CD14-positive monocyte (primary cell): ENCODE data around the gene NIPAL4. TPM values are rescaled to one million over a fixed set of nuclear protein-coding genes. Genes with fewer than 3 reads are reported as not detected.
A peak's percentile ranks its signal among the peaks of the same experiment; 100 is the strongest.

ENCODE experiments used
- DNase-seq, 3 donors: peaks; one replicate each; pipeline ENCODE4 v3.0.0-alpha.2; 2011 to 2022
- H2AFZ ChIP-seq: 2 replicates; pipeline ENCODE4 v1.6.0; 2012; ENCODE audit warnings: mild to moderate bottlenecking, low read depth, low read length, inconsistent platforms; ENCODE audit not compliant: insufficient read depth, poor library complexity, severe bottlenecking
- H3K27ac ChIP-seq, 2 donors: 1 replicate in 1 of 2; 2 replicates in 1 of 2; pipeline ENCODE4 v1.5.1; 2012 to 2013; ENCODE audit warnings: low read length in 2 of 2, control low read depth in 1 of 2, inconsistent platforms in 1 of 2, low read depth in 1 of 2, mild to moderate bottlenecking in 1 of 2
- H3K27me3 ChIP-seq, 2 donors: one replicate each; pipeline versions ENCODE4 v1.6.0 to v1.6.1; 2011 to 2013; ENCODE audit warnings: low read length in 2 of 2; ENCODE audit not compliant: control insufficient read depth in 2 of 2, insufficient read depth in 2 of 2
- H3K36me3 ChIP-seq, 2 donors: replicated peaks in 1 of 2; 1 replicate in 1 of 2; 2 replicates in 1 of 2; pipeline versions ENCODE4 v1.5.1 to v1.6.1; 2012 to 2013; ENCODE audit warnings: low read length in 2 of 2, control low read depth in 1 of 2, inconsistent platforms in 1 of 2, mild to moderate bottlenecking in 1 of 2; ENCODE audit not compliant: insufficient read depth in 2 of 2, control insufficient read depth in 1 of 2
- H3K4me1 ChIP-seq, 2 donors: 1 replicate in 1 of 2; 2 replicates in 1 of 2; pipeline versions ENCODE4 v1.5.1 to v1.6.1; 2012 to 2013; ENCODE audit warnings: low read length in 2 of 2, control low read depth in 1 of 2, inconsistent platforms in 1 of 2, mild to moderate bottlenecking in 1 of 2, moderate library complexity in 1 of 2; ENCODE audit not compliant: insufficient read depth in 2 of 2, control insufficient read depth in 1 of 2
- H3K4me2 ChIP-seq: replicated peaks from 2 replicates; pipeline ENCODE3; 2012; ENCODE audit warnings: low read length, moderate library complexity, mild to moderate bottlenecking; ENCODE audit not compliant: poor library complexity, severe bottlenecking; ENCODE audit errors: extremely low read depth
- H3K4me3 ChIP-seq, 3 experiments: fragments of 200-600 bp in 1 of 3; sonication (generic) in 1 of 3; replicated peaks in 1 of 3; 1 replicate in 2 of 3; 2 replicates in 1 of 3; pipeline ENCODE4 v1.5.1; 2011 to 2013; ENCODE audit warnings: low read length in 3 of 3, mild to moderate bottlenecking in 3 of 3, control low read depth in 2 of 3, low read depth in 2 of 3, inconsistent platforms in 1 of 3, moderate library complexity in 1 of 3
- H3K79me2 ChIP-seq: 2 replicates; pipeline ENCODE4 v1.6.0; 2012; ENCODE audit warnings: mild to moderate bottlenecking, control low read depth, inconsistent platforms, low read length, moderate library complexity; ENCODE audit not compliant: insufficient read depth
- H3K9ac ChIP-seq: 2 replicates; pipeline ENCODE4 v1.6.0; 2017; ENCODE audit warnings: low read length, mild to moderate bottlenecking; ENCODE audit not compliant: insufficient read depth, poor library complexity, severe bottlenecking
- H3K9me3 ChIP-seq, 2 donors: replicated peaks in 1 of 2; 1 replicate in 1 of 2; 2 replicates in 1 of 2; pipeline versions ENCODE4 v1.5.1 to v1.6.1; 2012 to 2013; ENCODE audit warnings: low read length in 2 of 2, control low read depth in 1 of 2; ENCODE audit not compliant: control insufficient read depth in 1 of 2, insufficient read depth in 1 of 2
- H4K20me1 ChIP-seq: 2 replicates; pipeline ENCODE4 v1.6.0; 2012; ENCODE audit warnings: mild to moderate bottlenecking, low read length, control low read depth, moderate library complexity; ENCODE audit not compliant: insufficient read depth
- H3K27ac Mint-ChIP-seq, 7 donors: one replicate each; pipeline ENCODE4 v1.8.0; 2020; ENCODE audit warnings: mild to moderate bottlenecking in 7 of 7, mixed read lengths in 7 of 7, moderate library complexity in 6 of 7, inconsistent platforms in 2 of 7
- H3K27me3 Mint-ChIP-seq, 3 donors: one replicate each; pipeline ENCODE4 v1.8.0; 2021 to 2022; ENCODE audit warnings: low read depth in 3 of 3, mild to moderate bottlenecking in 3 of 3, mixed read lengths in 3 of 3, moderate library complexity in 3 of 3, inconsistent platforms in 1 of 3
- H3K36me3 Mint-ChIP-seq, 2 donors: one replicate each; pipeline ENCODE4 v1.8.0; 2020; ENCODE audit warnings: mixed read lengths in 2 of 2, inconsistent platforms in 1 of 2, mild to moderate bottlenecking in 1 of 2
- H3K4me1 Mint-ChIP-seq: one replicate; pipeline ENCODE4 v1.8.0; 2020; ENCODE audit warnings: mild to moderate bottlenecking, mixed read lengths
- H3K4me3 Mint-ChIP-seq, 2 donors: one replicate each; pipeline ENCODE4 v1.8.0; 2020; ENCODE audit warnings: mild to moderate bottlenecking in 2 of 2, mixed read lengths in 2 of 2, moderate library complexity in 1 of 2
- H3K9me3 Mint-ChIP-seq, 7 donors: one replicate each; pipeline ENCODE4 v1.8.0; 2020 to 2022; ENCODE audit warnings: mixed read lengths in 7 of 7, mild to moderate bottlenecking in 6 of 7, moderate library complexity in 6 of 7, inconsistent platforms in 2 of 7
- WGBS: methylation state at CpG from one replicate; pipeline ENCODE4 v1.1.5; 2013; ENCODE audit warnings: missing lambda C conversion rate; ENCODE audit not compliant: insufficient coverage; 5-methylcytosine and 5-hydroxymethylcytosine counted together
- intact Hi-C, 2 donors: fragments of 100-400 bp; cut with micrococcal nuclease; formaldehyde crosslinking; loops; one replicate each; pipeline versions ENCODE4 v1.15.0 to v1.15.1; 2023
- polyA plus RNA-seq, 3 donors: library from polyadenylated mRNA; depleted of rRNA in 1 of 3; unstranded in 2 of 3; stranded (reverse) in 1 of 3; fragments of 300-500 nt in 2 of 3; fragments of >200 nt in 1 of 3; fragmentation: Illumina TruSeq in 2 of 3; gene quantifications; 1 replicate in 2 of 3; 2 replicates in 1 of 3; pipeline ENCODE4 v1.2.3, GENCODE V29; 2012 to 2021
- TF ChIP-seq, protein P1 (sequence below): fragments of 200-600 bp; IDR thresholded peaks from one replicate; pipeline ENCODE4 v1.8.0; 2022; ENCODE audit warnings: antibody characterized with exemption, mild to moderate bottlenecking

The NIPAL4 gene
- polyA plus RNA-seq, 3 donors, result 0.04 to 2.3 TPM; not detected in 1

DNA sequence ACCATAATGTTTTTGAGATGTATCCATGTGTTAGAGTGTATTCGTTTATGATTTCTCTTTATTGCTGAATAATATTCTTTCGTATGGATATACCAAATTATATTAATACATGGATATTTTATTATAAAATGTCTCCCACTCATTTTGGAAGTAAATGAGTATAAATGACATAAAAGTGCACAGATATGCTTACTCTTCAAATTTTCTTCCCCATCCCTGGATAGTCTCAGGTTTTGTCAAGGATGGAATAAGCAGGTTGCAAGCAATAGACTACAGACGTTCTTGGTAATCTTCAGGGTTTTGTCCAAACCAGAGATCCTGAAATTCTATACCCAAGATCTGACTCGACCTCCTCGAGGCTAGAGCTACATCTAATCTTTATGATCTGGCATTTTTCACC is 50.7 kb downstream of the NIPAL4 start:
- H2AFZ ChIP-seq, result no peak overlapping the region
- H4K20me1 ChIP-seq, result no peaks in the 10 kb centered on the region
- no peaks in the 10 kb centered on the region for H3K9me3 ChIP-seq
- no peak overlapping the region for H3K4me2 ChIP-seq
- DNase-seq, result no peak
- H3K27ac ChIP-seq, result no peak overlapping the region
- Mint-ChIP-seq H3K4me3 (no peak overlapping the region), H3K9me3 (peaks cover 0 to 4% (median 0%) of the 10 kb centered on the region in 7 donors), H3K27ac (no peak overlapping the region), H3K36me3 (peaks cover 79 to 81% of the 10 kb centered on the region in 2 donors), H3K4me1 (peaks cover 8% of the 10 kb centered on the region), H3K27me3 (peaks cover 0 to 5% (median 1%) of the 10 kb centered on the region in 3 donors)
- no peaks in the 10 kb centered on the region for H3K79me2 ChIP-seq
- H3K4me1 ChIP-seq, result peaks cover 4 to 6% of the 10 kb centered on the region in 2 donors
- H3K4me3 ChIP-seq, result no peak overlapping the region
- H3K36me3 ChIP-seq, result peaks cover 36 to 93% of the 10 kb centered on the region in 2 donors
- no CpG with 5 or more reads among the region's 5 CpGs for WGBS
- TF ChIP-seq, protein P1, sequence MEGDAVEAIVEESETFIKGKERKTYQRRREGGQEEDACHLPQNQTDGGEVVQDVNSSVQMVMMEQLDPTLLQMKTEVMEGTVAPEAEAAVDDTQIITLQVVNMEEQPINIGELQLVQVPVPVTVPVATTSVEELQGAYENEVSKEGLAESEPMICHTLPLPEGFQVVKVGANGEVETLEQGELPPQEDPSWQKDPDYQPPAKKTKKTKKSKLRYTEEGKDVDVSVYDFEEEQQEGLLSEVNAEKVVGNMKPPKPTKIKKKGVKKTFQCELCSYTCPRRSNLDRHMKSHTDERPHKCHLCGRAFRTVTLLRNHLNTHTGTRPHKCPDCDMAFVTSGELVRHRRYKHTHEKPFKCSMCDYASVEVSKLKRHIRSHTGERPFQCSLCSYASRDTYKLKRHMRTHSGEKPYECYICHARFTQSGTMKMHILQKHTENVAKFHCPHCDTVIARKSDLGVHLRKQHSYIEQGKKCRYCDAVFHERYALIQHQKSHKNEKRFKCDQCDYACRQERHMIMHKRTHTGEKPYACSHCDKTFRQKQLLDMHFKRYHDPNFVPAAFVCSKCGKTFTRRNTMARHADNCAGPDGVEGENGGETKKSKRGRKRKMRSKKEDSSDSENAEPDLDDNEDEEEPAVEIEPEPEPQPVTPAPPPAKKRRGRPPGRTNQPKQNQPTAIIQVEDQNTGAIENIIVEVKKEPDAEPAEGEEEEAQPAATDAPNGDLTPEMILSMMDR, result no peak
- H3K27me3 ChIP-seq, result no peaks in the 10 kb centered on the region
- intact Hi-C loops, result no loop called here
- H3K9ac ChIP-seq, result no peak overlapping the region

DNA sequence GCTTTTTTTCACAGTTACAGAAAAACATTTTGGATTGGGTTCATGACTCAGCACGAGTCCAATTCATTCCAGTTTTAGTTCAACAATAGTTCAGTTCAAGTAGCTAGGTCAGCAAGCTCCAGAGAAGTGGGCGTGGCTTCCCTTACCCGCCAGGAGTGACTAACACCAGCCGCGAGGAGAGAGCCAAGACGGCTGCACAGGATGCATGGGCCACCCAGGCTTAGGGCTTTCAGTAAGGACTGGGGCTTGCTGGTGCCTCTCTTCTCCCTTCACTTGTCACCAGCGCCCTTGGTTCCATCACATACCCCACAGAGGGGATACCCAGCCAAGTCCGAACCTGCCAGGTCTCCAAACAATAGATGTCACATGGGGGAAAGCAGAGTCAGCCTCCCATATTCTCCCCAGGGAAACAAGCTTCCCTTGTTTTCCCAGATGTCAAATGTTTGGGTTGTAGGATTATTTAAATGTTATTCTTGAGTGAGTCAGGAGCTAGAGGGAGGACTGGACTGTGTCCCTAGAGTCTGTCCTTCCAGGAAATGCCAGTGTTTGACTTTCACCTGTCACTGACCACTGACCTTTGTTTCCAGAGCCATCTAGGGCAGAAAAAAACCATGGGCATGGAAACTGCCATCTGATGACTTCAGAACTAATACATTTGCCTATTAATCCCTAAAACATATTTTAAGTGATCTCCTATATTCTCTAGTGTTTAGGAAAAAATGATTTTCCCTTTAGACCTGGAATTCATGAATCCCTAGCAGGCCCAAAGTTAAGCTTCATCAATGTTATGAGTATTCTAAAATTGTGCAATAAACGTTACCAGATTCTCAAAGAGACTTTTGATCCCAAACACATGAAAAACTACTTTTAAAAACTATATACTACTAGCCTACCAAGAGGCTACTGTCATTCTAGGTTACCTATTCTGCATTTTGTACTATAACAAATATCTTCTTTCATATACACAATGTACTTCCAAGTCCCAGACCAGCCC is 51.9 kb downstream of the NIPAL4 start:
- Histone ChIP-seq H3K27ac (no peak overlapping the region), H2AFZ (no peak overlapping the region), H3K79me2 (no peaks in the 10 kb centered on the region), H3K4me1 (peaks cover 0 to 6% of the 10 kb centered on the region in 2 donors), H3K4me3 (no peak overlapping the region), H4K20me1 (no peaks in the 10 kb centered on the region), H3K9ac (no peak overlapping the region), H3K4me2 (no peak overlapping the region), H3K9me3 (no peaks in the 10 kb centered on the region), H3K36me3 (peaks cover 33 to 93% of the 10 kb centered on the region in 2 donors), H3K27me3 (no peaks in the 10 kb centered on the region)
- Mint-ChIP-seq H3K4me1 (peaks cover 8% of the 10 kb centered on the region), H3K9me3 (peaks cover 0 to 4% (median 0%) of the 10 kb centered on the region in 7 donors), H3K4me3 (no peak overlapping the region), H3K27me3 (peaks cover under 1 to 2% (median 1%) of the 10 kb centered on the region in 3 donors), H3K36me3 (peaks cover 72 to 82% of the 10 kb centered on the region in 2 donors), H3K27ac (peak overlapping the region in 3 of 7 donors; percentile 6 to 54 (median 27))
- peak; percentile 48 to 59 (median 50) for DNase-seq
- 55% methylated on average over 7 of the region's 9 CpGs for WGBS
- intact Hi-C loops, result no loop called here
- TF ChIP-seq, protein P1, result no peak
